SJCRH30 (cell line): ENCODE measurements around the gene TENM4. TPM values are rescaled to one million over a fixed set of nuclear protein-coding genes. Genes with fewer than 3 reads are reported as not detected.

Source experiments
- DNase-seq, 2 experiments: peaks; one replicate each; pipeline ENCODE4 v3.0.0-alpha.2; 2015 to 2020
- H3K27ac ChIP-seq: fragments of 250-450 bp; sonication (Bioruptor Pico); 2 replicates; pipeline ENCODE4 v1.5.1; 2020; ENCODE audit warnings: mild to moderate bottlenecking, moderate library complexity
- H3K27me3 ChIP-seq: fragments of 250-450 bp; sonication (Bioruptor Pico); 2 replicates; pipeline ENCODE4 v1.5.1; 2020; ENCODE audit warnings: mild to moderate bottlenecking, moderate library complexity
- H3K36me3 ChIP-seq: fragments of 250-450 bp; sonication (Bioruptor Pico); 2 replicates; pipeline ENCODE4 v1.5.1; 2020; ENCODE audit warnings: mild to moderate bottlenecking, moderate library complexity
- H3K4me1 ChIP-seq: fragments of 250-450 bp; sonication (Bioruptor Pico); 2 replicates; pipeline ENCODE4 v1.5.1; 2020; ENCODE audit warnings: mild to moderate bottlenecking, moderate library complexity
- H3K4me3 ChIP-seq: fragments of 250-450 bp; sonication (Bioruptor Pico); 2 replicates; pipeline ENCODE4 v1.5.1; 2020; ENCODE audit warnings: mild to moderate bottlenecking, moderate library complexity
- H3K9me3 ChIP-seq: fragments of 250-450 bp; sonication (Bioruptor Pico); replicated peaks from 2 replicates; pipeline ENCODE4 v1.5.1; 2020; ENCODE audit warnings: mild to moderate bottlenecking, moderate library complexity
- total RNA-seq: library from RNA; depleted of rRNA; stranded (reverse); fragments of >200 nt; shearing (Covaris generic); gene quantifications from 2 replicates; pipeline ENCODE4 v1.2.3, GENCODE V29; 2014

The TENM4 gene
- total RNA-seq, 1 experiment from 2014 or later = 0.53 TPM

- Histone ChIP-seq H3K36me3 (no peaks in the 10 kb centered on the region), H3K9me3 (no peaks in the 10 kb centered on the region), H3K4me1 (no peaks in the 10 kb centered on the region), H3K27ac (no peak overlapping the region), H3K27me3 (no peaks in the 10 kb centered on the region), H3K4me3 (no peak overlapping the region)
- no peak for DNase-seq
These were observed 3.4 kb downstream of the TENM4 start for GRCh38 chr11:79437278-79437980.

- Histone ChIP-seq H3K27ac (no peak overlapping the region), H3K4me1 (no peaks in the 10 kb centered on the region), H3K27me3 (no peaks in the 10 kb centered on the region), H3K36me3 (no peaks in the 10 kb centered on the region), H3K9me3 (no peaks in the 10 kb centered on the region), H3K4me3 (no peak overlapping the region)
- no peak for DNase-seq
These were observed 3.9 kb downstream of the TENM4 start for GRCh38 chr11:79436919-79437277.

- no peaks in the 10 kb centered on the region for H3K36me3 ChIP-seq
- H3K4me3 ChIP-seq = no peak overlapping the region
- no peaks in the 10 kb centered on the region for H3K4me1 ChIP-seq
- H3K27ac ChIP-seq = no peak overlapping the region
- no peaks in the 10 kb centered on the region for H3K27me3 ChIP-seq
- no peak for DNase-seq
- H3K9me3 ChIP-seq = no peaks in the 10 kb centered on the region
These were observed 6.5 kb downstream of the TENM4 start for GRCh38 chr11:79434283-79434682.

- Histone ChIP-seq H3K27me3 (no peaks in the 10 kb centered on the region), H3K4me1 (no peaks in the 10 kb centered on the region), H3K9me3 (no peaks in the 10 kb centered on the region), H3K4me3 (no peak overlapping the region), H3K36me3 (no peaks in the 10 kb centered on the region), H3K27ac (no peak overlapping the region)
- DNase-seq = no peak
These were observed 8.7 kb downstream of the TENM4 start for GRCh38 chr11:79432138-79432537.

- Histone ChIP-seq H3K27me3 (no peaks in the 10 kb centered on the region), H3K36me3 (no peaks in the 10 kb centered on the region), H3K9me3 (no peaks in the 10 kb centered on the region), H3K4me3 (no peak overlapping the region), H3K27ac (no peak overlapping the region), H3K4me1 (no peaks in the 10 kb centered on the region)
- no peak for DNase-seq
These were observed 9.3 kb downstream of the TENM4 start for GRCh38 chr11:79431535-79431934.

- no peak overlapping the region for H3K27ac ChIP-seq
- H3K27me3 ChIP-seq = no peaks in the 10 kb centered on the region
- H3K4me1 ChIP-seq = no peaks in the 10 kb centered on the region
- no peaks in the 10 kb centered on the region for H3K9me3 ChIP-seq
- no peak overlapping the region for H3K4me3 ChIP-seq
- H3K36me3 ChIP-seq = no peaks in the 10 kb centered on the region
- no peak for DNase-seq
These were observed 10.6 kb downstream of the TENM4 start for GRCh38 chr11:79430280-79430679.

- no peak overlapping the region for H3K4me3 ChIP-seq
- no peak for DNase-seq
- no peaks in the 10 kb centered on the region for H3K27me3 ChIP-seq
- no peak overlapping the region for H3K27ac ChIP-seq
- no peaks in the 10 kb centered on the region for H3K4me1 ChIP-seq
- H3K36me3 ChIP-seq = no peaks in the 10 kb centered on the region
- no peaks in the 10 kb centered on the region for H3K9me3 ChIP-seq
These were observed 12.4 kb downstream of the TENM4 start for GRCh38 chr11:79428406-79428805.

GRCh38 chr11:79427611-79428327 lies 13.1 kb downstream of the TENM4 start:
- Histone ChIP-seq H3K4me1 (no peaks in the 10 kb centered on the region), H3K36me3 (no peaks in the 10 kb centered on the region), H3K27ac (no peak overlapping the region), H3K4me3 (no peak overlapping the region), H3K9me3 (no peaks in the 10 kb centered on the region), H3K27me3 (no peaks in the 10 kb centered on the region)
- DNase-seq = no peak

GRCh38 chr11:79427126-79427525 lies 13.7 kb downstream of the TENM4 start:
- DNase-seq = no peak
- H3K27me3 ChIP-seq = no peaks in the 10 kb centered on the region

GRCh38 chr11:79425463-79425862 lies 15.4 kb downstream of the TENM4 start:
- no peak for DNase-seq
- Histone ChIP-seq H3K4me3 (no peak overlapping the region), H3K9me3 (no peaks in the 10 kb centered on the region), H3K27ac (no peak overlapping the region), H3K27me3 (no peaks in the 10 kb centered on the region), H3K36me3 (no peaks in the 10 kb centered on the region), H3K4me1 (no peaks in the 10 kb centered on the region)

More at GRCh38 chr11:79427126-79427525, 13.7 kb downstream of the TENM4 start:
- Histone ChIP-seq H3K9me3 (no peaks in the 10 kb centered on the region), H3K4me1 (no peaks in the 10 kb centered on the region), H3K27ac (no peak overlapping the region), H3K4me3 (no peak overlapping the region), H3K36me3 (no peaks in the 10 kb centered on the region)

GRCh38 chr11:79423736-79424135 lies 17.1 kb downstream of the TENM4 start:
- DNase-seq = no peak
- no peak overlapping the region for H3K27ac ChIP-seq
- H3K4me3 ChIP-seq = no peak overlapping the region
- H3K27me3 ChIP-seq = no peaks in the 10 kb centered on the region
- no peaks in the 10 kb centered on the region for H3K9me3 ChIP-seq
- no peaks in the 10 kb centered on the region for H3K4me1 ChIP-seq
- H3K36me3 ChIP-seq = no peaks in the 10 kb centered on the region

GRCh38 chr11:79422866-79423265 lies 18.0 kb downstream of the TENM4 start:
- no peaks in the 10 kb centered on the region for H3K4me1 ChIP-seq
- no peaks in the 10 kb centered on the region for H3K27me3 ChIP-seq
- no peak for DNase-seq
- H3K9me3 ChIP-seq = no peaks in the 10 kb centered on the region
- no peak overlapping the region for H3K4me3 ChIP-seq
- H3K27ac ChIP-seq = no peak overlapping the region
- no peaks in the 10 kb centered on the region for H3K36me3 ChIP-seq

- Histone ChIP-seq H3K9me3 (no peaks in the 10 kb centered on the region), H3K27me3 (no peaks in the 10 kb centered on the region), H3K27ac (no peak overlapping the region), H3K36me3 (no peaks in the 10 kb centered on the region), H3K4me1 (no peaks in the 10 kb centered on the region), H3K4me3 (no peak overlapping the region)
- no peak for DNase-seq
These were observed 19.0 kb downstream of the TENM4 start for GRCh38 chr11:79421820-79422219.

- Histone ChIP-seq H3K27ac (no peak overlapping the region), H3K9me3 (no peaks in the 10 kb centered on the region), H3K27me3 (no peaks in the 10 kb centered on the region), H3K4me1 (no peaks in the 10 kb centered on the region), H3K36me3 (no peaks in the 10 kb centered on the region), H3K4me3 (no peak overlapping the region)
- no peak for DNase-seq
These were observed 21.7 kb downstream of the TENM4 start for GRCh38 chr11:79419120-79419519.

- Histone ChIP-seq H3K27ac (no peak overlapping the region), H3K9me3 (no peaks in the 10 kb centered on the region), H3K36me3 (no peaks in the 10 kb centered on the region), H3K27me3 (no peaks in the 10 kb centered on the region), H3K4me1 (no peaks in the 10 kb centered on the region), H3K4me3 (no peak overlapping the region)
- DNase-seq = no peak
These were observed 22.6 kb downstream of the TENM4 start for GRCh38 chr11:79418241-79418640.
